ENCODE data around the gene SPSB1. TPM values are rescaled to one million over a fixed set of nuclear protein-coding genes. Genes with fewer than 3 reads are reported as not detected.
A peak's percentile ranks its signal among the peaks of the same experiment; 100 is the strongest.

SPSB1 gene
- total and polyA plus RNA-seq, 10 of the 15 experiments (the other 5 are each of a cell fraction or from before 2014, with no cell fraction given) = 0.02 to 2.0 (median 0.90) TPM; not detected in 1

- Histone ChIP-seq H3K4me2 (ENCODE audit: control insufficient read depth, insufficient read depth) (0 out of 2 replicates have a peak overlapping the region, but pooled peaks have one; percentile 5), H3K4me1 (ENCODE audit: control insufficient read depth, insufficient read depth, low read length) (peaks cover 10% of the 10 kb centered on the region), H3K9ac (ENCODE audit: control insufficient read depth, insufficient read depth, low read length) (no peak overlapping the region), H3K27me3 (replicated peaks in 1 of 2; ENCODE audit: control insufficient read depth in 2 of 2, insufficient read depth in 2 of 2, low read length in 1 of 2) (no peaks in the 10 kb centered on the region), H2AFZ (ENCODE audit: control insufficient read depth, low read depth, low read length) (no peak overlapping the region), H4K20me1 (ENCODE audit: control insufficient read depth, insufficient read depth) (no peaks in the 10 kb centered on the region), H3K79me2 (ENCODE audit: control insufficient read depth, insufficient read depth, low read length) (no peaks in the 10 kb centered on the region), H3K9me3 (replicated peaks; ENCODE audit: control insufficient read depth, insufficient read depth, low read length) (no peaks in the 10 kb centered on the region), H3K36me3 (ENCODE audit: control insufficient read depth in 2 of 2, insufficient read depth in 2 of 2, low read length in 1 of 2) (no peaks in the 10 kb centered on the region), H3K27ac (ENCODE audit: control insufficient read depth, insufficient read depth) (no peak overlapping the region), H3K4me3 (no peak overlapping the region)
- CTCF ChIA-PET = interaction anchor here (0.6 to 3.8 kb wide), 7 partner anchors 8 to 387 kb away, joined by 3 to 16 read pairs (median 4); no protein-coding TSS in a partner anchor
- SMC1A ChIA-PET (ENCODE audit: uncharacterized antibody, unreplicated experiment) = interaction anchor here (1.0 to 1.7 kb wide), 6 partner anchors 9 to 215 kb away, joined by 3 to 7 read pairs (median 4); no protein-coding TSS in a partner anchor
- POLR2A ChIA-PET = interaction anchor here (0.5 kb wide), 1 partner anchor 205 kb away, joined by 3 read pairs; no protein-coding TSS in a partner anchor
- DNase-seq (ENCODE audit: low read depth, low spot score) = peak; percentile 59
- intact Hi-C loops (cut with micrococcal nuclease; ENCODE audit: unreplicated experiment) = no loop called here
- 12% methylated on average over 12 of the region's 12 CpGs for whole genome bisulfite sequencing (ENCODE audit: insufficient coverage, insufficient replicate concordance, low lambda C conversion rate, missing lambda C conversion rate)
- in situ Hi-C loops (cut with MboI) = no loop called here
- no TSS peak for BruUV-seq (replicated peaks)
- FAIRE-seq = peak; percentile 79
- ATAC-seq = peak; percentile 97
- RAD21 ChIA-PET (ENCODE audit: unreplicated experiment) = interaction anchor here (0.8 to 0.9 kb wide), 2 partner anchors 9 to 216 kb away, joined by 3 to 6 read pairs; no protein-coding TSS in a partner anchor
- TF ChIP-seq POLR2AphosphoS2 (IDR thresholded peaks at IDR 0.05; ENCODE audit: low read depth, low read length) (no peak), NFYB (IDR thresholded peaks at IDR 0.05; ENCODE audit: insufficient read depth, low read depth, low read length) (no peak), SRF (IDR thresholded peaks at IDR 0.05; ENCODE audit: low read depth in 2 of 2, low read length in 2 of 2) (no peak), NR2C2 (IDR thresholded peaks at IDR 0.05; ENCODE audit: borderline replicate concordance, control insufficient read depth, insufficient read length, low read depth) (no peak), ELK1 (IDR thresholded peaks at IDR 0.05; ENCODE audit: low read depth, low read length) (no peak), EP300 (IDR thresholded peaks at IDR 0.05; ENCODE audit: borderline replicate concordance in 1 of 2, control insufficient read depth in 1 of 2, low read depth in 2 of 2, low read length in 2 of 2) (peak; percentile 22 to 41; a peak in 2 of 4 replicates), RELA (IDR thresholded peaks at IDR 0.05; ENCODE audit: borderline replicate concordance, partially characterized antibody) (no peak), ZZZ3 (IDR thresholded peaks at IDR 0.05; ENCODE audit: control insufficient read depth, insufficient read length, low read depth) (no peak), TCF7 (IDR thresholded peaks at IDR 0.05; ENCODE audit: borderline replicate concordance) (no peak), ESRRA (IDR thresholded peaks at IDR 0.05; ENCODE audit: low read length) (no peak), POU2F2 (IDR thresholded peaks at IDR 0.05; ENCODE audit: borderline replicate concordance, low read depth, low read length) (no peak), SMAD5 (IDR thresholded peaks at IDR 0.05; ENCODE audit: low read depth) (no peak), CHD1 (IDR thresholded peaks at IDR 0.05; ENCODE audit: low read depth, low read length) (no peak), ZSCAN29 (IDR thresholded peaks at IDR 0.05) (no peak; the same call in 1 of the 2 replicates), KLF5 (IDR thresholded peaks at IDR 0.05; ENCODE audit: partially characterized antibody) (no peak), KAT2A (conservative IDR thresholded peaks at IDR 0.05; ENCODE audit: control insufficient read depth, low read depth, low read length) (no peak), HDAC2 (IDR thresholded peaks at IDR 0.05) (no peak)
- TF ChIP-seq, protein P1, sequence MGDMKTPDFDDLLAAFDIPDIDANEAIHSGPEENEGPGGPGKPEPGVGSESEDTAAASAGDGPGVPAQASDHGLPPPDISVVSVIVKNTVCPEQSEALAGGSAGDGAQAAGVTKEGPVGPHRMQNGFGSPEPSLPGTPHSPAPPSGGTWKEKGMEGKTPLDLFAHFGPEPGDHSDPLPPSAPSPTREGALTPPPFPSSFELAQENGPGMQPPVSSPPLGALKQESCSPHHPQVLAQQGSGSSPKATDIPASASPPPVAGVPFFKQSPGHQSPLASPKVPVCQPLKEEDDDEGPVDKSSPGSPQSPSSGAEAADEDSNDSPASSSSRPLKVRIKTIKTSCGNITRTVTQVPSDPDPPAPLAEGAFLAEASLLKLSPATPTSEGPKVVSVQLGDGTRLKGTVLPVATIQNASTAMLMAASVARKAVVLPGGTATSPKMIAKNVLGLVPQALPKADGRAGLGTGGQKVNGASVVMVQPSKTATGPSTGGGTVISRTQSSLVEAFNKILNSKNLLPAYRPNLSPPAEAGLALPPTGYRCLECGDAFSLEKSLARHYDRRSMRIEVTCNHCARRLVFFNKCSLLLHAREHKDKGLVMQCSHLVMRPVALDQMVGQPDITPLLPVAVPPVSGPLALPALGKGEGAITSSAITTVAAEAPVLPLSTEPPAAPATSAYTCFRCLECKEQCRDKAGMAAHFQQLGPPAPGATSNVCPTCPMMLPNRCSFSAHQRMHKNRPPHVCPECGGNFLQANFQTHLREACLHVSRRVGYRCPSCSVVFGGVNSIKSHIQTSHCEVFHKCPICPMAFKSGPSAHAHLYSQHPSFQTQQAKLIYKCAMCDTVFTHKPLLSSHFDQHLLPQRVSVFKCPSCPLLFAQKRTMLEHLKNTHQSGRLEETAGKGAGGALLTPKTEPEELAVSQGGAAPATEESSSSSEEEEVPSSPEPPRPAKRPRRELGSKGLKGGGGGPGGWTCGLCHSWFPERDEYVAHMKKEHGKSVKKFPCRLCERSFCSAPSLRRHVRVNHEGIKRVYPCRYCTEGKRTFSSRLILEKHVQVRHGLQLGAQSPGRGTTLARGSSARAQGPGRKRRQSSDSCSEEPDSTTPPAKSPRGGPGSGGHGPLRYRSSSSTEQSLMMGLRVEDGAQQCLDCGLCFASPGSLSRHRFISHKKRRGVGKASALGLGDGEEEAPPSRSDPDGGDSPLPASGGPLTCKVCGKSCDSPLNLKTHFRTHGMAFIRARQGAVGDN (IDR thresholded peaks at IDR 0.05) = no peak
These were observed 17.1 kb upstream of the SPSB1 start for GRCh38 chr1:9275567-9276034.

Measured in GM12878 (cell line).